ENCODE results near the gene CABP2. TPM values are rescaled to one million over a fixed set of nuclear protein-coding genes. Genes with fewer than 3 reads are reported as not detected.

Gene CABP2
- total and polyA plus RNA-seq, 10 of the 15 experiments (the other 5 are each of a cell fraction or from before 2014, with no cell fraction given), result not detected

- TF ChIP-seq, protein P1, sequence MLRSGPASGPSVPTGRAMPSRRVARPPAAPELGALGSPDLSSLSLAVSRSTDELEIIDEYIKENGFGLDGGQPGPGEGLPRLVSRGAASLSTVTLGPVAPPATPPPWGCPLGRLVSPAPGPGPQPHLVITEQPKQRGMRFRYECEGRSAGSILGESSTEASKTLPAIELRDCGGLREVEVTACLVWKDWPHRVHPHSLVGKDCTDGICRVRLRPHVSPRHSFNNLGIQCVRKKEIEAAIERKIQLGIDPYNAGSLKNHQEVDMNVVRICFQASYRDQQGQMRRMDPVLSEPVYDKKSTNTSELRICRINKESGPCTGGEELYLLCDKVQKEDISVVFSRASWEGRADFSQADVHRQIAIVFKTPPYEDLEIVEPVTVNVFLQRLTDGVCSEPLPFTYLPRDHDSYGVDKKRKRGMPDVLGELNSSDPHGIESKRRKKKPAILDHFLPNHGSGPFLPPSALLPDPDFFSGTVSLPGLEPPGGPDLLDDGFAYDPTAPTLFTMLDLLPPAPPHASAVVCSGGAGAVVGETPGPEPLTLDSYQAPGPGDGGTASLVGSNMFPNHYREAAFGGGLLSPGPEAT (IDR thresholded peaks at IDR 0.05; ENCODE audit: low read depth), result no peak
- TF ChIP-seq TCF7 (IDR thresholded peaks at IDR 0.05; ENCODE audit: borderline replicate concordance), result no peak
- TF ChIP-seq NFXL1 (IDR thresholded peaks at IDR 0.05; ENCODE audit: borderline replicate concordance), result no peak
- no peak for TF ChIP-seq CHD4 (IDR thresholded peaks at IDR 0.05)
- no peak for TF ChIP-seq JUNB (IDR thresholded peaks at IDR 0.05)
- TF ChIP-seq, protein P2, sequence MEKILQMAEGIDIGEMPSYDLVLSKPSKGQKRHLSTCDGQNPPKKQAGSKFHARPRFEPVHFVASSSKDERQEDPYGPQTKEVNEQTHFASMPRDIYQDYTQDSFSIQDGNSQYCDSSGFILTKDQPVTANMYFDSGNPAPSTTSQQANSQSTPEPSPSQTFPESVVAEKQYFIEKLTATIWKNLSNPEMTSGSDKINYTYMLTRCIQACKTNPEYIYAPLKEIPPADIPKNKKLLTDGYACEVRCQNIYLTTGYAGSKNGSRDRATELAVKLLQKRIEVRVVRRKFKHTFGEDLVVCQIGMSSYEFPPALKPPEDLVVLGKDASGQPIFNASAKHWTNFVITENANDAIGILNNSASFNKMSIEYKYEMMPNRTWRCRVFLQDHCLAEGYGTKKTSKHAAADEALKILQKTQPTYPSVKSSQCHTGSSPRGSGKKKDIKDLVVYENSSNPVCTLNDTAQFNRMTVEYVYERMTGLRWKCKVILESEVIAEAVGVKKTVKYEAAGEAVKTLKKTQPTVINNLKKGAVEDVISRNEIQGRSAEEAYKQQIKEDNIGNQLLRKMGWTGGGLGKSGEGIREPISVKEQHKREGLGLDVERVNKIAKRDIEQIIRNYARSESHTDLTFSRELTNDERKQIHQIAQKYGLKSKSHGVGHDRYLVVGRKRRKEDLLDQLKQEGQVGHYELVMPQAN (conservative IDR thresholded peaks at IDR 0.05), result peak; percentile 73; the same call in 1 of the 2 replicates
- TF ChIP-seq MTA2 (IDR thresholded peaks at IDR 0.05; ENCODE audit: low read depth), result no peak
- no peak for TF ChIP-seq SREBF1 (IDR thresholded peaks at IDR 0.05; ENCODE audit: low read length)
- TF ChIP-seq EZH2 (IDR thresholded peaks at IDR 0.05; ENCODE audit: borderline replicate concordance, control insufficient read depth, low read depth, low read length), result no peak
- TF ChIP-seq CREM (IDR thresholded peaks at IDR 0.05; ENCODE audit: low read depth), result 0 out of 2 replicates have a peak, but pooled peaks have one; percentile 28
- TF ChIP-seq TCF12 (IDR thresholded peaks at IDR 0.05; ENCODE audit: low read depth, low read length), result no peak
- TF ChIP-seq GATAD2B (conservative IDR thresholded peaks at IDR 0.05; ENCODE audit: low read depth), result peak; percentile 58; the same call in 1 of the 2 replicates
- peak in 1 of 2 experiments; percentile 49; a peak in 1 of 3 replicates for TF ChIP-seq EGR1 (IDR thresholded peaks at IDR 0.05; ENCODE audit: borderline replicate concordance in 1 of 2, low read depth in 2 of 2, low read length in 2 of 2)
- TF ChIP-seq SMC3 (IDR thresholded peaks at IDR 0.05; ENCODE audit: borderline replicate concordance, low read length), result peak; percentile 6; the same call in 1 of the 2 replicates
- no peak for TF ChIP-seq TAF1 (IDR thresholded peaks at IDR 0.05; ENCODE audit: borderline replicate concordance, low read depth, low read length)
- TF ChIP-seq, protein P3, sequence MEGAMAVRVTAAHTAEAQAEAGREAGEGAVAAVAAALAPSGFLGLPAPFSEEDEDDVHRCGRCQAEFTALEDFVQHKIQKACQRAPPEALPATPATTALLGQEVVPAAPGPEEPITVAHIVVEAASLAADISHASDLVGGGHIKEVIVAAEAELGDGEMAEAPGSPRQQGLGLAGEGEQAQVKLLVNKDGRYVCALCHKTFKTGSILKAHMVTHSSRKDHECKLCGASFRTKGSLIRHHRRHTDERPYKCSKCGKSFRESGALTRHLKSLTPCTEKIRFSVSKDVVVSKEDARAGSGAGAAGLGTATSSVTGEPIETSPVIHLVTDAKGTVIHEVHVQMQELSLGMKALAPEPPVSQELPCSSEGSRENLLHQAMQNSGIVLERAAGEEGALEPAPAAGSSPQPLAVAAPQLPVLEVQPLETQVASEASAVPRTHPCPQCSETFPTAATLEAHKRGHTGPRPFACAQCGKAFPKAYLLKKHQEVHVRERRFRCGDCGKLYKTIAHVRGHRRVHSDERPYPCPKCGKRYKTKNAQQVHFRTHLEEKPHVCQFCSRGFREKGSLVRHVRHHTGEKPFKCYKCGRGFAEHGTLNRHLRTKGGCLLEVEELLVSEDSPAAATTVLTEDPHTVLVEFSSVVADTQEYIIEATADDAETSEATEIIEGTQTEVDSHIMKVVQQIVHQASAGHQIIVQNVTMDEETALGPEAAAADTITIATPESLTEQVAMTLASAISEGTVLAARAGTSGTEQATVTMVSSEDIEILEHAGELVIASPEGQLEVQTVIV (IDR thresholded peaks at IDR 0.05; ENCODE audit: borderline replicate concordance, partially characterized antibody), result no peak
- no peak for TF ChIP-seq PML (IDR thresholded peaks at IDR 0.05; ENCODE audit: low read length)
- TF ChIP-seq YY1 (IDR thresholded peaks at IDR 0.05; ENCODE audit: low read depth, low read length), result no peak
- TF ChIP-seq FOXK2 (IDR thresholded peaks at IDR 0.05), result no peak
- TF ChIP-seq MYC (IDR thresholded peaks at IDR 0.05; ENCODE audit: insufficient read depth, insufficient read length, insufficient replicate concordance, low read length, severe bottlenecking), result no peak
- TF ChIP-seq RFX5 (IDR thresholded peaks at IDR 0.05; ENCODE audit: low read depth, low read length), result no peak
Measured at GRCh38 chr11:67504950-67505581, 18.2 kb downstream of the CABP2 start, which contains the start of gene PITPNM1 (continued).
